ENCODE data around the gene DSEL. TPM values are rescaled to one million over a fixed set of nuclear protein-coding genes. Genes with fewer than 3 reads are reported as not detected.

The DSEL gene
- total RNA-seq, 1 experiment from 2014 or later: 9.7 TPM

- H3K36me3 ChIP-seq (replicated peaks; ENCODE audit: control insufficient read depth, insufficient read depth, low read length): no peaks in the 10 kb centered on the region
- DNase-seq: no peak
- no peak overlapping the region for H3K4me3 ChIP-seq (ENCODE audit: insufficient read depth, low read depth, low read length)
- H3K27me3 ChIP-seq (ENCODE audit: control insufficient read depth, insufficient read depth, low read length): no peaks in the 10 kb centered on the region
Measured at GRCh38 chr18:67514465-67514864, 2.1 kb downstream of the DSEL start.

DNA sequence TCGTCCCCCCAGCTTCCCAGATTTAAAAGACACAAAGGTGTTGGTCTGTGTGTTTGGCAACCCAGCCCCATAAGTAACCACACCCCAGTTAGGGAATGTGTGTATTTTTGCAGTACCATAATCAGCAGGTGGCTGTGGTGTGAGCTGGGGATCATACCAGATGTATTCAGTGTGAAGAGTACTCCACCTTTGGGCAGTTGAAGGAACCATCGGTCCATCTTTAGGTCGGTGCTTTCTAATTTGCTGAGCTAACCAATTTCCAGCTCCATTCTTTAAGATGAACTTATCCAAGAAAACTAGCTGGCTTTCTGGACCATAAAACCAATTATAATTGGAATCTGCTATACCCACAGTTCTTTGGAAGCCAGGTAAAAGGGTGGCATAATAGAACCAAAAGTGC lies 3.2 kb downstream of the DSEL start:
- H3K4me3 ChIP-seq (ENCODE audit: insufficient read depth, low read depth, low read length): no peak overlapping the region
- peak; percentile 22 for DNase-seq
- no peaks in the 10 kb centered on the region for H3K27me3 ChIP-seq (ENCODE audit: control insufficient read depth, insufficient read depth, low read length)
- no peaks in the 10 kb centered on the region for H3K36me3 ChIP-seq (replicated peaks; ENCODE audit: control insufficient read depth, insufficient read depth, low read length)

DNA sequence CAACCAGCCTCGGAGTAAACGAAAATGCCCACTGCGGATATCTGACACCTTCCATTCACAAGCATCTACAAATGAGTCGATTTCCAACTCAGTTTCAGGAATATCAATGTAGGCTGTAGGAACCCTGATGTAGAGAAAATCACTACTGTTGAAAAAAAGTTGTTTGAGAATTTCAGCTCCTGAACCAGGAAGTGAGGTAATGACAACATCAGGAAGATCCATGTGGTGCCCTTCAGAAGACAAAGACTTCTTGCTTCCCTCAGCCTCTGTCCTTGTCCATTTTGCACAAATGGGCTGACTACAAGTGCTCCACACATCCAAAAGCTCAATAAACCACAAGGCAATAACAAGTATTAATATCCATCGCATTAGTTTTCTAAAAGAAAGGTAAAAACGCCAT lies 4.7 kb downstream of the DSEL start:
- no peaks in the 10 kb centered on the region for H3K27me3 ChIP-seq (ENCODE audit: control insufficient read depth, insufficient read depth, low read length)
- DNase-seq: no peak
- no peak overlapping the region for H3K4me3 ChIP-seq (ENCODE audit: insufficient read depth, low read depth, low read length)
- no peaks in the 10 kb centered on the region for H3K36me3 ChIP-seq (replicated peaks; ENCODE audit: control insufficient read depth, insufficient read depth, low read length)

DNA sequence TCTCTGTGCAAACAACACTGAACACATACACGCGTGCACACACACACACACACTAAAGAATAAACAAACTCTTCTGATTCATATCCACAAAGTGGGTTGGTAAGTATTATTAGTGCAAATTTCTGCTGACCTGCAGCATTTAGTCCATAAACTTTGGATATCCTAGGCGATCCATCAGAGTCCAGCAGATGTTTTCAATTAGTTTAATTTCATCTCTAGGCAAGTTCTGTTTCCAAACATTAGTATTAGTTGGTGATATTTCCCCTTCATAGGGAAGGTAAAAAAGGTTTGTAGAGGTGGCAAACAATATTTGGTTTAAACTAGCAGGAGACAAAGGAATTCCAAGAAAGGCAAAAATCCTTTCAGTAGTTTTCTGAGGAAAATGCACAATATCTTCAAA lies 5.7 kb downstream of the DSEL start:
- Histone ChIP-seq H3K27me3 (ENCODE audit: control insufficient read depth, insufficient read depth, low read length) (no peaks in the 10 kb centered on the region), H3K4me3 (ENCODE audit: insufficient read depth, low read depth, low read length) (no peak overlapping the region), H3K36me3 (replicated peaks; ENCODE audit: control insufficient read depth, insufficient read depth, low read length) (no peaks in the 10 kb centered on the region)
- DNase-seq: no peak

GRCh38 chr18:67509741-67510391 lies 6.7 kb downstream of the DSEL start:
- no peak for DNase-seq
- Histone ChIP-seq H3K4me3 (ENCODE audit: insufficient read depth, low read depth, low read length) (no peak overlapping the region), H3K27me3 (ENCODE audit: control insufficient read depth, insufficient read depth, low read length) (no peaks in the 10 kb centered on the region), H3K36me3 (replicated peaks; ENCODE audit: control insufficient read depth, insufficient read depth, low read length) (no peaks in the 10 kb centered on the region)

DNA sequence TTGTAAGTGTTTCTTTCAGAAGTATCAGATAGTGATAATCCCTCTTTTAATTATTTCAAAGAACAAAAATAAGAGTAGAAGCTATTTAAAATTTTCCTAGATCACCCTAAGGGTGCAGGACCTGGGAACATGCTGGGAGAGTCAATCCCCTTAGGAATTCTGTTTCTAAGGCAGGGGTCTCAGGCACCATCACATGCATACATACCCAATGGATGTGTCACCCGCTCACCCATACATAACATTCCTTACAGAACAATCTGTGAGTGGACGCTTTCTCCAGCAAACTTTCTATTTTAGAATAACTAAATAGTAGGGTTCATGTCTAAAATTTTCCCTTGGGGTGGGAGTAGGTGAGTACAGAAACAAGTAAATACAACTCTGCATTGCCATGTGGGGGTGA lies 8.4 kb downstream of the DSEL start:
- H3K36me3 ChIP-seq (replicated peaks; ENCODE audit: control insufficient read depth, insufficient read depth, low read length): no peaks in the 10 kb centered on the region
- no peak overlapping the region for H3K4me3 ChIP-seq (ENCODE audit: insufficient read depth, low read depth, low read length)
- peak; percentile 43 for DNase-seq
- H3K27me3 ChIP-seq (ENCODE audit: control insufficient read depth, insufficient read depth, low read length): no peaks in the 10 kb centered on the region

GRCh38 chr18:67504739-67505138 lies 11.8 kb downstream of the DSEL start:
- Histone ChIP-seq H3K4me3 (ENCODE audit: insufficient read depth, low read depth, low read length) (no peak overlapping the region), H3K27me3 (ENCODE audit: control insufficient read depth, insufficient read depth, low read length) (no peaks in the 10 kb centered on the region), H3K36me3 (replicated peaks; ENCODE audit: control insufficient read depth, insufficient read depth, low read length) (no peaks in the 10 kb centered on the region)
- peak; percentile 21 for DNase-seq

DNA sequence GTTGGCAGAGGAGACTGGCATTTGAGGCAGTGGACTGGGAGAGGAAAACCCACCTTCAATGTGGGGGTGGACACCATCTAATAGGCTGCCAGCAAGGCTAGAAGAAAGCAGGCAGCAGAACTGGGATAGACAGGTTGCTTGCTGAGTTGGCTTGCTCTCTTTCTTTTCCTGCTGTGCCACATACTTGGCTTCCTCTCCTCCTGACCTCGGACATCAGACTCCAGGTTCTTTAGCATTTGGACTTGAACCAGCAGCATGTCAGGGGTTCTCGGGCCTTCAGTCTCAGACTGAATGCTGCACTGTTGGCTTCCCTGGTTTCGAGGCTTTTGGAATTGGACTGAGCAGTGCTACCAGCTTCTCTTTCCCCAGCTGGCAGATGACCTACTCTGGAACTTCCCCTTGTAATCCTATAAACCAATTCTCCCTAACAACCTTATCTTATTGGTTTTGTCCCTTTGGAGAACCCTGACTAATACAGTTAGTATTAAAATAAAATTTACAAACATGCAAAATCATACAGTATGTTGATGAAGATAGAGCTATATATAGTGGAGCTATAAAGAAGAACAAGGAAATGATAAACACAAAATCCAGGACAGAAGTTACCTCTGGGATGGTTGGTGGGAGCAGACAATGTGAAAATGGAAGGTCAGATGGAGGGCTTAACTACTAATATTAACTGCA lies 15.9 kb downstream of the DSEL start:
- no peak overlapping the region for H3K4me3 ChIP-seq (ENCODE audit: insufficient read depth, low read depth, low read length)
- no peaks in the 10 kb centered on the region for H3K36me3 ChIP-seq (replicated peaks; ENCODE audit: control insufficient read depth, insufficient read depth, low read length)
- no peaks in the 10 kb centered on the region for H3K27me3 ChIP-seq (ENCODE audit: control insufficient read depth, insufficient read depth, low read length)
- DNase-seq: no peak

DNA sequence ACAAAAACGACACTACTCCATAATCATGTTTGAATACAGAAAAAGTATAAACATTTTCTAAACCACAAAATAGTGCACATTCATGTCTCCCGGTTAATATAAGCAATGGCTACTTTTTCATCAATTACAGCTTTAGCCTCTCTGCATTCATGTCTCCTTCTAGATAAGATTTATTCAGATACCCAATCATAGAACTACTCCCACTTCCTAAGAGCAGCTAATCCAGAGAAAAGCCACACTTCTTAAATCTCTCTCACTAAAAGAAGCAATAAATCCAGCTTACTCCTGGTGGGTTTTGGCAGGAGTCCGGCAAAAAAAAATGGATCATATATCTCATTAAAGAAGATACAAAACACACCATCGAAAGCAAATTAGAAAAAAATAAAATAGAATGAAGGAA lies 20.1 kb downstream of the DSEL start:
- DNase-seq: no peak

GRCh38 chr18:67486534-67486933 lies 30.0 kb downstream of the DSEL start:
- DNase-seq: no peak
- Histone ChIP-seq H3K4me3 (ENCODE audit: insufficient read depth, low read depth, low read length) (no peak overlapping the region), H3K27me3 (ENCODE audit: control insufficient read depth, insufficient read depth, low read length) (peaks cover 36% of the 10 kb centered on the region), H3K36me3 (replicated peaks; ENCODE audit: control insufficient read depth, insufficient read depth, low read length) (no peaks in the 10 kb centered on the region)

More for the DNA sequence above, 20.1 kb downstream of the DSEL start:
- Histone ChIP-seq H3K4me3 (ENCODE audit: insufficient read depth, low read depth, low read length) (no peak overlapping the region), H3K27me3 (ENCODE audit: control insufficient read depth, insufficient read depth, low read length) (no peaks in the 10 kb centered on the region), H3K36me3 (replicated peaks; ENCODE audit: control insufficient read depth, insufficient read depth, low read length) (no peaks in the 10 kb centered on the region)

- H3K36me3 ChIP-seq (replicated peaks; ENCODE audit: control insufficient read depth, insufficient read depth, low read length): no peaks in the 10 kb centered on the region
- peaks cover 36% of the 10 kb centered on the region for H3K27me3 ChIP-seq (ENCODE audit: control insufficient read depth, insufficient read depth, low read length)
- DNase-seq: no peak
- H3K4me3 ChIP-seq (ENCODE audit: insufficient read depth, low read depth, low read length): no peak overlapping the region
Measured at GRCh38 chr18:67485655-67486054, 30.9 kb downstream of the DSEL start.

DNA sequence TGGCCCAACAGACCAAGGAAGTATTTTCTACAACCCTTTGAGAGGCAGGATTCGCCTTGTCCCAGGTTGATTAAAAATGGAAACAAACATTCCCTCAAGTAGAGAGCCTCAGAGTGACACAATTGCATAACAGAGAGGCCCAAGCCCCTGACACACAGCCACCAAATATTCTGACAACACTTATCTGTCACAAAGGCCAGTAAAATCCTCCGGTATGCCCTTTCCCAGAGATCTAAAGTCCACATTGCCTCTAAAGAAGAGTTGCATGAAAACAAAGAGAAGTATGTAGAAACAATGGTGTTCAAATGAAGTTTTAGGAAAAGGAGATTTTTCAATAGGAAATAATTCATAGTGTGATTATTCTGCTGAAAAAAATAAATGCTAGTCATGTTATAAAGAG lies 32.1 kb downstream of the DSEL start:
- Histone ChIP-seq H3K4me3 (ENCODE audit: insufficient read depth, low read depth, low read length) (no peak overlapping the region), H3K27me3 (ENCODE audit: control insufficient read depth, insufficient read depth, low read length) (peaks cover 36% of the 10 kb centered on the region), H3K36me3 (replicated peaks; ENCODE audit: control insufficient read depth, insufficient read depth, low read length) (no peaks in the 10 kb centered on the region)
- DNase-seq: no peak

DNA sequence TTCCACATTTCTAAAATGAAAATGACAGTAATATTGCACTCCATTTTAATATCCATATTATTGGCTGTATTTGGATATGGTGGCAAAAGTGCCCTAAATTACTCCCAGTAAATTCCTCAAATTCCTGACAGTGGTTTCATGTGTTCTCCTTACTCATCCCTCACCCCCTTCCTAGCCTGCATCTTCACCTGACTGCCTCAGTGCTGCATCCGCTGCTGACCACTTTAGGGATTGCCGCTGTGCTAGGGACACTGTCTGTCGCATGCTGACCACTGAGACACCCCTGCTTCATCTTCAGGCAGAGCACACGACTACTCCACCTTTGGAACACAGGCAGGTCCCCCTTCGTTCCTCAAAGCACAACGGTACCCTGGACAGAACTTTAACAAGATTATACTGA lies 32.6 kb downstream of the DSEL start:
- H3K27me3 ChIP-seq (ENCODE audit: control insufficient read depth, insufficient read depth, low read length): peaks cover 35% of the 10 kb centered on the region
- no peaks in the 10 kb centered on the region for H3K36me3 ChIP-seq (replicated peaks; ENCODE audit: control insufficient read depth, insufficient read depth, low read length)
- no peak for DNase-seq
- H3K4me3 ChIP-seq (ENCODE audit: insufficient read depth, low read depth, low read length): no peak overlapping the region

DNA sequence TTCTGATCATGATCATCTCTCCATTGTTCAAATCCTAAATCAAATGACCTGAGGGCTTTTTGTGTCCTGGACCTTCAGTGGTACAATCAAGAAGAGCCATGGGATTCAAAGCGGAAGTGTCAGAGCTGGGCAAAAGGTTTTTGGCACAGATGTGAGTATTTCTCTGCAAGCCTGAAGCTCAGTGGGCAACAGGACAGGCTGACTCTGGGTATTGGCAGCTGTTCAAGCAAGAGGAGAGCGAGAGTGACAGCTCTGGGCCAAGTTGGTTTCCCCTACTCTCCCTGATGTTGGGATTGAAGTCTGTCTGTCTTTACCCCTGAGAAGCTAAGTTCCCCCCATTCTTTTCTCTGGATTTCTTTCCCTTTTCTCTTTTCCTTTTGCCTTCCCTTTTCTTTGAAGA lies 33.3 kb downstream of the DSEL start:
- Histone ChIP-seq H3K27me3 (ENCODE audit: control insufficient read depth, insufficient read depth, low read length) (peaks cover 29% of the 10 kb centered on the region), H3K36me3 (replicated peaks; ENCODE audit: control insufficient read depth, insufficient read depth, low read length) (no peaks in the 10 kb centered on the region), H3K4me3 (ENCODE audit: insufficient read depth, low read depth, low read length) (no peak overlapping the region)
- no peak for DNase-seq

DNA sequence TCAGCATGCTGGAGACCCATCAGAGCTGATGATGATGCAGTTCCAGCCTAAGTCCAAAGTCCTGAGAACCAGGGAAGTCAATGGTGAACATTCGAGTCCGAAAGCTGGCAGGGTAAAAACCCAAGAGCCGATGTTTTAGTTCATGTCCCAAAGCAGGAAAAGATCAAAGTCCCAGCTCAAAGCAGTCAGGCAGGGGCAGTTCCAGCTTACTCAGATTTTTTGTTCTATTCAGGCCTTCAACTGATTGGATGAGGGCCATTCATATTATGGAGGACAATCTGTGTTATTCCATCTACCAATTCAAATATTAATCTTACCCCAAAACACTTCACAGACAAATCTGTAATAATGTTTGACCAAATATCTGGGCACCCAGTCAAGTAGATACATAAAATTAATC lies 38.3 kb downstream of the DSEL start:
- H3K4me3 ChIP-seq (ENCODE audit: insufficient read depth, low read depth, low read length): no peak overlapping the region
- H3K27me3 ChIP-seq (ENCODE audit: control insufficient read depth, insufficient read depth, low read length): no peaks in the 10 kb centered on the region
- no peak for DNase-seq
- H3K36me3 ChIP-seq (replicated peaks; ENCODE audit: control insufficient read depth, insufficient read depth, low read length): no peaks in the 10 kb centered on the region
